GM12878 (cell line): ENCODE data around the gene MRGPRG. TPM values are rescaled to one million over a fixed set of nuclear protein-coding genes. Genes with fewer than 3 reads are reported as not detected.

Source experiments
- ATAC-seq: fragments of 200-7000 bp; cut with Tn5 transposase; 3 replicates; pipeline ENCODE4 v1.9.1; 2020; ENCODE audit warnings: mild to moderate bottlenecking, moderate library complexity
- BruUV-seq: library from RNA; stranded (reverse); fragments of 400-500 nt; replicated peaks from 2 replicates; lab custom pipeline; 2021; lab: Mats Ljungman, UMichigan
- CTCF ChIA-PET: fragments of 300-600 bp; sonication (Branson Sonifier 250); formaldehyde crosslinking; extraction: SDS; loops from one replicate; lab custom pipeline; 2021; ENCODE audit warnings: inconsistent platforms; lab: Yijun Ruan, JAX
- POLR2A ChIA-PET: fragments of 350-600 bp; formaldehyde crosslinking; extraction: SDS; loops from one replicate; lab custom pipeline; 2021; ENCODE audit warnings: inconsistent platforms; lab: Charles Lee
- RAD21 ChIA-PET: fragments of 300-600 bp; sonication (Branson Sonifier 250); formaldehyde crosslinking; loops from one replicate; lab custom pipeline; 2023; ENCODE audit warnings: antibody characterized with exemption; ENCODE audit not compliant: unreplicated experiment; lab: Charles Lee
- SMC1A ChIA-PET: fragments of 300-600 bp; sonication (Branson Sonifier 250); formaldehyde crosslinking; loops from one replicate; lab custom pipeline; 2023; ENCODE audit not compliant: unreplicated experiment, uncharacterized antibody; lab: Charles Lee
- DNase-seq: peaks from one replicate; pipeline ENCODE4 v3.0.0-alpha.2; 2011; ENCODE audit warnings: low read depth, low spot score
- FAIRE-seq: peaks from 3 replicates; lab custom pipeline; 2011; peaks lifted over from hg19 to GRCh38; lab: Jason Lieb, UNC
- H2AFZ ChIP-seq: 2 replicates; pipeline ENCODE4 v1.6.0; 2011; ENCODE audit warnings: low read depth, low read length, control low read depth; ENCODE audit not compliant: control insufficient read depth
- H3K27ac ChIP-seq: 2 replicates; pipeline ENCODE4 v1.5.1; 2011; ENCODE audit warnings: control low read depth; ENCODE audit not compliant: control insufficient read depth, insufficient read depth
- H3K27me3 ChIP-seq, 2 experiments: replicated peaks in 1 of 2; 2 replicates each; pipeline versions ENCODE4 v1.6.0 to v1.6.1; 2011; ENCODE audit warnings: low read length in 1 of 2; ENCODE audit not compliant: control insufficient read depth in 2 of 2, insufficient read depth in 2 of 2
- H3K36me3 ChIP-seq, 2 experiments: 2 replicates each; pipeline ENCODE4 v1.5.1; 2011; ENCODE audit warnings: low read length in 1 of 2; ENCODE audit not compliant: control insufficient read depth in 2 of 2, insufficient read depth in 2 of 2
- H3K4me1 ChIP-seq: 2 replicates; pipeline ENCODE4 v1.6.1; 2011; ENCODE audit warnings: mild to moderate bottlenecking, low read length, moderate library complexity, mixed read lengths; ENCODE audit not compliant: control insufficient read depth, insufficient read depth
- H3K4me2 ChIP-seq: 2 replicates; pipeline ENCODE4 v1.6.0; 2011; ENCODE audit warnings: control low read depth; ENCODE audit not compliant: control insufficient read depth, insufficient read depth
- H3K4me3 ChIP-seq: fragments of 200-600 bp; sonication (generic); 2 replicates; pipeline ENCODE4 v1.5.1; 2016
- H3K79me2 ChIP-seq: 2 replicates; pipeline ENCODE4 v1.6.0; 2011; ENCODE audit warnings: low read length; ENCODE audit not compliant: control insufficient read depth, insufficient read depth
- H3K9ac ChIP-seq: 2 replicates; pipeline ENCODE4 v1.8.0; 2011; ENCODE audit warnings: low read length, control low read depth, mixed read lengths; ENCODE audit not compliant: control insufficient read depth, insufficient read depth
- H3K9me3 ChIP-seq: replicated peaks from 3 replicates; pipeline ENCODE4 v1.5.1; 2011; ENCODE audit warnings: mild to moderate bottlenecking, low read length; ENCODE audit not compliant: control insufficient read depth, insufficient read depth
- H4K20me1 ChIP-seq: 2 replicates; pipeline ENCODE4 v1.6.0; 2011; ENCODE audit not compliant: control insufficient read depth, insufficient read depth
- IKZF2 ChIP-seq, 2 experiments: fragments of 450-650 bp; IDR thresholded peaks; 2 replicates each; pipeline ENCODE4 v1.6.1; 2017; ENCODE audit warnings: mild to moderate bottlenecking in 2 of 2, moderate library complexity in 2 of 2
- KAT2A ChIP-seq: conservative IDR thresholded peaks from 2 replicates; pipeline ENCODE4 v1.6.1; 2011; ENCODE audit warnings: low read depth, low read length; ENCODE audit not compliant: control insufficient read depth
- SIN3A ChIP-seq: IDR thresholded peaks from 2 replicates; pipeline ENCODE4 v1.6.1; 2012; ENCODE audit warnings: low read depth, low read length, improper control_type of control experiment
- SMC3 ChIP-seq: IDR thresholded peaks from 2 replicates; pipeline ENCODE4 v1.6.1; 2011; ENCODE audit warnings: low read length, improper control_type of control experiment, borderline replicate concordance
- WGBS: methylation state at CpG from one replicate; pipeline ENCODE4 v1.1.6; 2016; ENCODE audit warnings: low lambda C conversion rate; ENCODE audit not compliant: insufficient replicate concordance, insufficient coverage; ENCODE audit errors: missing lambda C conversion rate; 5-methylcytosine and 5-hydroxymethylcytosine counted together
- in situ Hi-C: fragments of 300-500 bp; cut with MboI; formaldehyde crosslinking; loops from 9 replicates; pipeline ENCODE4 v1.14.3; 2018; ENCODE audit warnings: mixed read lengths
- intact Hi-C: fragments of 100-400 bp; cut with micrococcal nuclease; formaldehyde crosslinking; loops from one replicate; pipeline ENCODE4 v1.14.2; 2022; ENCODE audit not compliant: unreplicated experiment
- polyA plus RNA-seq, 11 experiments: library from polyadenylated mRNA; depleted of rRNA in 4 of 11; unstranded in 6 of 11; stranded (reverse) in 5 of 11; fragments of >200 nt; fragmentation: Nextera tagmentation in 4 of 11; fragmentation: Illumina TruSeq in 1 of 11; extraction: Ambion mirVana in 4 of 11; extraction: Trizol in 1 of 11; gene quantifications; 1 replicate in 1 of 11; 2 replicates in 10 of 11; pipeline versions ENCODE4 v1.2.1 to v1.2.3, GENCODE V29; 2011 to 2016; ENCODE audit warnings: inconsistent platforms in 2 of 11, missing spikeins in 2 of 11, low read depth in 1 of 11
- total RNA-seq, 4 experiments: library from RNA; depleted of rRNA in 3 of 4; stranded (reverse); fragments of >200 nt in 3 of 4; fragmentation: Illumina TruSeq in 1 of 4; extraction: Trizol in 1 of 4; gene quantifications; 2 replicates each; pipeline versions ENCODE4 v1.2.1 to v1.2.3, GENCODE V29; 2013 to 2021
- TF ChIP-seq, protein P1 (sequence below): fragments of 450-650 bp; formaldehyde crosslinking; IDR thresholded peaks from 2 replicates; pipeline ENCODE4 v1.4.0; 2022; ENCODE audit warnings: mild to moderate bottlenecking, moderate library complexity
- TF ChIP-seq, protein P2 (sequence below): fragments of 450-650 bp; IDR thresholded peaks from 2 replicates; pipeline ENCODE4 v1.6.1; 2017; ENCODE audit warnings: borderline replicate concordance
- TF ChIP-seq, protein P3 (sequence below): fragments of 450-650 bp; IDR thresholded peaks from 2 replicates; pipeline ENCODE4 v1.6.1; 2016; ENCODE audit warnings: mild to moderate bottlenecking, moderate library complexity, borderline replicate concordance

Gene MRGPRG
- total and polyA plus RNA-seq, 10 of the 15 experiments (the other 5 are each of a cell fraction or from before 2014, with no cell fraction given) = not detected

DNA sequence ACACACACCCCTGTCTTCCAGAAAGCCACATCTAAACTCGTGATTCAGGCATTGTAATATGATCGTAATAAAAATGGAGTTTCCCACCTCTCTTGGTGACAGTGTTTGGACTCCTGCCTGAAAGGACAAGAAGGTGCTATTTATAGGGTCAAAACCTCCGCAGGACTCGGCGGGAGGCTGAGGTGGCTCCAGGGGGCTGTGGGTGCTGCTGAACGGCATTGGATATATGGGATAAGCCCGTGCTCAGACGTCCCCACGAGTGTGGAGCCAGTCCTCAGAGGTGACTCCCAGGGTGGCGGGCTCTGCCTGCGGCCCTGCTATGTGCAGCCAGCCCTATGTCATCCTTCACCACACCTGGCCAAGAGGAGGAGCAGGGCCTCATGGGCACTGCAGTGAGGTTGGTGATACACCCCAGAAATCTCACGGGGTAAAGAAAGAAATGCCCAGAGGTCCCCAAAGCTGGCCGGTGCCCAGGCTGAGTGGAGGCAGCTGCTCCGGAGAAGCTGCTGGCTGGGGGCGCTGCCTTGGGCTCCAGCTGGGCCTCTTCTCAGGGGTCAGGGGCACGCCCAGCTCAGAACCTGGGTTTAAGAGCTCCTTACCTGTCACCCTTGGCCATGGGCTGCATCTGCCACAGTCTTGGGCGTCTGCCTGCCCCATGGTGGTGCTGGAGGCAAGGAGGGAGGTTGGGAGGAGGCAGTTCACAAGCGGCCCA is 48.4 kb downstream of the MRGPRG start:
- intact Hi-C loops = no loop called here
- TF ChIP-seq, protein P1, sequence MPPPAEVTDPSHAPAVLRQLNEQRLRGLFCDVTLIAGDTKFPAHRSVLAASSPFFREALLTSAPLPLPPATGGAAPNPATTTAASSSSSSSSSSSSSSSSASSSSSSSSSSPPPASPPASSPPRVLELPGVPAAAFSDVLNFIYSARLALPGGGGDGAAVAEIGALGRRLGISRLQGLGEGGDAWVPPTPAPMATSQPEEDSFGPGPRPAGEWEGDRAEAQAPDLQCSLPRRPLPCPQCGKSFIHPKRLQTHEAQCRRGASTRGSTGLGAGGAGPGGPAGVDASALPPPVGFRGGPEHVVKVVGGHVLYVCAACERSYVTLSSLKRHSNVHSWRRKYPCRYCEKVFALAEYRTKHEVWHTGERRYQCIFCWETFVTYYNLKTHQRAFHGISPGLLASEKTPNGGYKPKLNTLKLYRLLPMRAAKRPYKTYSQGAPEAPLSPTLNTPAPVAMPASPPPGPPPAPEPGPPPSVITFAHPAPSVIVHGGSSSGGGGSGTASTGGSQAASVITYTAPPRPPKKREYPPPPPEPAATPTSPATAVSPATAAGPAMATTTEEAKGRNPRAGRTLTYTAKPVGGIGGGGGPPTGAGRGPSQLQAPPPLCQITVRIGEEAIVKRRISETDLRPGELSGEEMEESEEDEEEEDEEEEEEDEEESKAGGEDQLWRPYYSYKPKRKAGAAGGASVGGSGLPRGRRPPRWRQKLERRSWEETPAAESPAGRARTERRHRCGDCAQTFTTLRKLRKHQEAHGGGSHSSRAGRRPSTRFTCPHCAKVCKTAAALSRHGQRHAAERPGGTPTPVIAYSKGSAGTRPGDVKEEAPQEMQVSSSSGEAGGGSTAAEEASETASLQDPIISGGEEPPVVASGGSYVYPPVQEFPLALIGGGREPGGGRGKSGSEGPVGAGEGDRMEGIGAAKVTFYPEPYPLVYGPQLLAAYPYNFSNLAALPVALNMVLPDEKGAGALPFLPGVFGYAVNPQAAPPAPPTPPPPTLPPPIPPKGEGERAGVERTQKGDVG (CRISPR knock-in tag) = no peak
- TF ChIP-seq SIN3A (no peak), KAT2A (no peak), IKZF2 (IDR thresholded peaks at IDR 0.05) (no peak), SMC3 (no peak)
- TF ChIP-seq, protein P2, sequence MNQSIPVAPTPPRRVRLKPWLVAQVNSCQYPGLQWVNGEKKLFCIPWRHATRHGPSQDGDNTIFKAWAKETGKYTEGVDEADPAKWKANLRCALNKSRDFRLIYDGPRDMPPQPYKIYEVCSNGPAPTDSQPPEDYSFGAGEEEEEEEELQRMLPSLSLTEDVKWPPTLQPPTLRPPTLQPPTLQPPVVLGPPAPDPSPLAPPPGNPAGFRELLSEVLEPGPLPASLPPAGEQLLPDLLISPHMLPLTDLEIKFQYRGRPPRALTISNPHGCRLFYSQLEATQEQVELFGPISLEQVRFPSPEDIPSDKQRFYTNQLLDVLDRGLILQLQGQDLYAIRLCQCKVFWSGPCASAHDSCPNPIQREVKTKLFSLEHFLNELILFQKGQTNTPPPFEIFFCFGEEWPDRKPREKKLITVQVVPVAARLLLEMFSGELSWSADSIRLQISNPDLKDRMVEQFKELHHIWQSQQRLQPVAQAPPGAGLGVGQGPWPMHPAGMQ = no peak
- TF ChIP-seq, protein P3, sequence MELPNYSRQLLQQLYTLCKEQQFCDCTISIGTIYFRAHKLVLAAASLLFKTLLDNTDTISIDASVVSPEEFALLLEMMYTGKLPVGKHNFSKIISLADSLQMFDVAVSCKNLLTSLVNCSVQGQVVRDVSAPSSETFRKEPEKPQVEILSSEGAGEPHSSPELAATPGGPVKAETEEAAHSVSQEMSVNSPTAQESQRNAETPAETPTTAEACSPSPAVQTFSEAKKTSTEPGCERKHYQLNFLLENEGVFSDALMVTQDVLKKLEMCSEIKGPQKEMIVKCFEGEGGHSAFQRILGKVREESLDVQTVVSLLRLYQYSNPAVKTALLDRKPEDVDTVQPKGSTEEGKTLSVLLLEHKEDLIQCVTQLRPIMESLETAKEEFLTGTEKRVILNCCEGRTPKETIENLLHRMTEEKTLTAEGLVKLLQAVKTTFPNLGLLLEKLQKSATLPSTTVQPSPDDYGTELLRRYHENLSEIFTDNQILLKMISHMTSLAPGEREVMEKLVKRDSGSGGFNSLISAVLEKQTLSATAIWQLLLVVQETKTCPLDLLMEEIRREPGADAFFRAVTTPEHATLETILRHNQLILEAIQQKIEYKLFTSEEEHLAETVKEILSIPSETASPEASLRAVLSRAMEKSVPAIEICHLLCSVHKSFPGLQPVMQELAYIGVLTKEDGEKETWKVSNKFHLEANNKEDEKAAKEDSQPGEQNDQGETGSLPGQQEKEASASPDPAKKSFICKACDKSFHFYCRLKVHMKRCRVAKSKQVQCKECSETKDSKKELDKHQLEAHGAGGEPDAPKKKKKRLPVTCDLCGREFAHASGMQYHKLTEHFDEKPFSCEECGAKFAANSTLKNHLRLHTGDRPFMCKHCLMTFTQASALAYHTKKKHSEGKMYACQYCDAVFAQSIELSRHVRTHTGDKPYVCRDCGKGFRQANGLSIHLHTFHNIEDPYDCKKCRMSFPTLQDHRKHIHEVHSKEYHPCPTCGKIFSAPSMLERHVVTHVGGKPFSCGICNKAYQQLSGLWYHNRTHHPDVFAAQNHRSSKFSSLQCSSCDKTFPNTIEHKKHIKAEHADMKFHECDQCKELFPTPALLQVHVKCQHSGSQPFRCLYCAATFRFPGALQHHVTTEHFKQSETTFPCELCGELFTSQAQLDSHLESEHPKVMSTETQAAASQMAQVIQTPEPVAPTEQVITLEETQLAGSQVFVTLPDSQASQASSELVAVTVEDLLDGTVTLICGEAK = no peak
- Histone ChIP-seq H2AFZ (no peak overlapping the region), H3K9me3 (no peaks in the 10 kb centered on the region), H3K4me3 (no peak overlapping the region), H3K27me3 (peaks cover 7 to 9% of the 10 kb centered on the region in 2 experiments), H4K20me1 (no peaks in the 10 kb centered on the region), H3K9ac (no peak overlapping the region), H3K4me1 (no peaks in the 10 kb centered on the region), H3K79me2 (no peaks in the 10 kb centered on the region), H3K4me2 (no peak overlapping the region), H3K27ac (no peak overlapping the region), H3K36me3 (no peaks in the 10 kb centered on the region)
- no TSS peak for BruUV-seq
- SMC1A ChIA-PET = no interaction called here
- FAIRE-seq = no peak
- ATAC-seq = no peak
- in situ Hi-C loops = no loop called here
- no peak for DNase-seq
- RAD21 ChIA-PET = no interaction called here
- POLR2A ChIA-PET = no interaction called here
- WGBS = 35% methylated on average over 18 of the region's 18 CpGs
- CTCF ChIA-PET = no interaction called here
